DMS 273 (cell line): ENCODE results near the gene PFKP.

Experiments
- DNase-seq: peaks from one replicate; lab custom pipeline; 2025; ENCODE audit not compliant: unreplicated experiment; lab: John Stamatoyannopoulos, UW

PFKP gene

GRCh38 chr10:3069876-3070275 is 2.5 kb downstream of the PFKP start:
- no peak for DNase-seq

- no peak for DNase-seq
These were observed 4.3 kb downstream of the PFKP start for GRCh38 chr10:3071405-3072198.

GRCh38 chr10:3072641-3073360 is 5.5 kb downstream of the PFKP start:
- DNase-seq, result no peak

GRCh38 chr10:3074145-3074665 is 6.9 kb downstream of the PFKP start:
- DNase-seq, result no peak

GRCh38 chr10:3074985-3075600 is 7.7 kb downstream of the PFKP start:
- DNase-seq, result no peak

GRCh38 chr10:3076138-3076537 is 8.8 kb downstream of the PFKP start:
- no peak for DNase-seq

GRCh38 chr10:3077509-3077908 is 10.2 kb downstream of the PFKP start:
- no peak for DNase-seq

GRCh38 chr10:3077940-3078630 is 10.7 kb downstream of the PFKP start:
- DNase-seq, result peak; percentile 76

GRCh38 chr10:3081383-3081981 is 14.1 kb downstream of the PFKP start:
- DNase-seq, result no peak

- no peak for DNase-seq
These were observed 14.9 kb downstream of the PFKP start for GRCh38 chr10:3082290-3082689.

GRCh38 chr10:3085785-3086567 is 18.6 kb downstream of the PFKP start:
- no peak for DNase-seq

- no peak for DNase-seq
These were observed 23.0 kb downstream of the PFKP start for GRCh38 chr10:3090388-3090787.

GRCh38 chr10:3090914-3091787 is 23.8 kb downstream of the PFKP start:
- peak; percentile 11 for DNase-seq

- no peak for DNase-seq
These were observed 24.6 kb downstream of the PFKP start for GRCh38 chr10:3091921-3092320.

GRCh38 chr10:3093996-3094395 is 26.6 kb downstream of the PFKP start:
- DNase-seq, result no peak

GRCh38 chr10:3094609-3095036 is 27.3 kb downstream of the PFKP start:
- DNase-seq, result no peak

GRCh38 chr10:3095373-3096139 is 28.2 kb downstream of the PFKP start:
- peak; percentile 7 for DNase-seq

- no peak for DNase-seq
These were observed 28.8 kb downstream of the PFKP start for GRCh38 chr10:3096149-3096548.
